Measurements from ENCODE around the gene GGA1. TPM values are rescaled to one million over a fixed set of nuclear protein-coding genes. Genes with fewer than 3 reads are reported as not detected.

GGA1 gene
- total and polyA plus RNA-seq, 2 donors (not counting 1 experiment from before 2014, with no cell fraction given): 137 to 154 TPM

- Histone ChIP-seq H4K20me1 (ENCODE audit: control insufficient read depth, insufficient read depth, low read length, poor library complexity, severe bottlenecking) (no peaks in the 10 kb centered on the region), H3K36me3 (replicated peaks in 1 of 2; ENCODE audit: control extremely low read depth in 1 of 2, control insufficient read depth in 1 of 2, extremely low read depth in 1 of 2, insufficient read depth in 2 of 2, low read length in 1 of 2) (no peaks in the 10 kb centered on the region), H3K79me2 (ENCODE audit: control insufficient read depth, insufficient read depth, low read length) (no peaks in the 10 kb centered on the region), H3K4me2 (replicated peaks; ENCODE audit: low read depth, low read length, poor library complexity, severe bottlenecking) (no peak overlapping the region), H3K27me3 (replicated peaks in 1 of 4; ENCODE audit: control extremely low read depth in 1 of 4, control insufficient read depth in 3 of 4, insufficient read depth in 4 of 4, low read length in 3 of 4) (no peaks in the 10 kb centered on the region), H3K27ac (ENCODE audit: low read length in 2 of 2) (no peak overlapping the region), H3K9me3 (ENCODE audit: control extremely low read depth in 1 of 3, control insufficient read depth in 2 of 3, insufficient read depth in 1 of 3, low read length in 2 of 3) (peaks cover 0 to 6% (median 0%) of the 10 kb centered on the region in 3 donors), H3K4me3 (ENCODE audit: control extremely low read depth in 1 of 5, extremely low read depth in 1 of 5, insufficient read depth in 1 of 5, low read depth in 2 of 5, low read length in 4 of 5) (no peak overlapping the region), H3K9ac (ENCODE audit: low read length) (no peak overlapping the region), H3K4me1 (ENCODE audit: control insufficient read depth in 2 of 2, insufficient read depth in 2 of 2, low read length in 2 of 2) (peaks cover 21 to 26% of the 10 kb centered on the region in 2 donors), H2AFZ (ENCODE audit: insufficient read depth, low read depth, low read length, poor library complexity, severe bottlenecking) (no peak overlapping the region)
- 100% methylated on average over 7 of the region's 9 CpGs for WGBS (ENCODE audit: insufficient coverage)
- peaks cover 19% of the 10 kb centered on the region for H3K4me1 Mint-ChIP-seq
- TF ChIP-seq CTCF (IDR thresholded peaks at IDR 0.05) (no peak), EZH2 (IDR thresholded peaks at IDR 0.05; ENCODE audit: borderline replicate concordance, insufficient read depth, low read depth, low read length, poor library complexity, severe bottlenecking) (no peak)
- DNase-seq: no peak
- ChIA-PET CTCF (interaction anchor here (0.9 to 7.0 kb wide), 5 partner anchors 8 to 253 kb away, joined by 3 to 278 read pairs (median 3); no protein-coding TSS in a partner anchor), POLR2A (no interaction called here)
- intact Hi-C loops (cut with micrococcal nuclease): no loop called here
- H3K27ac Mint-ChIP-seq: no peak overlapping the region
- H3K27me3 Mint-ChIP-seq: peaks cover 19% of the 10 kb centered on the region
- H3K4me3 Mint-ChIP-seq: no peak overlapping the region
- no peaks in the 10 kb centered on the region for H3K9me3 Mint-ChIP-seq (ENCODE audit: insufficient read depth)
- ATAC-seq (ENCODE audit: low read depth): no peak
Measured at GRCh38 chr22:37569921-37570660, 38.5 kb upstream of the GGA1 start.

- peaks cover 19 to 22% of the 10 kb centered on the region in 2 donors for H3K4me1 ChIP-seq (ENCODE audit: control insufficient read depth in 2 of 2, insufficient read depth in 2 of 2, low read length in 2 of 2)
- TF ChIP-seq CTCF (IDR thresholded peaks at IDR 0.05) (no peak), EZH2 (IDR thresholded peaks at IDR 0.05; ENCODE audit: borderline replicate concordance, insufficient read depth, low read depth, low read length, poor library complexity, severe bottlenecking) (no peak)
- Mint-ChIP-seq H3K4me1 (peaks cover 16% of the 10 kb centered on the region), H3K9me3 (ENCODE audit: insufficient read depth) (no peaks in the 10 kb centered on the region), H3K27ac (no peak overlapping the region), H3K4me3 (no peak overlapping the region), H3K27me3 (peaks cover 19% of the 10 kb centered on the region)
- intact Hi-C loops (cut with micrococcal nuclease): no loop called here
- no peak overlapping the region for H2AFZ ChIP-seq (ENCODE audit: insufficient read depth, low read depth, low read length, poor library complexity, severe bottlenecking)
- WGBS (ENCODE audit: insufficient coverage): 94% methylated on average over 3 of the region's 4 CpGs
- H4K20me1 ChIP-seq (ENCODE audit: control insufficient read depth, insufficient read depth, low read length, poor library complexity, severe bottlenecking): no peaks in the 10 kb centered on the region
- DNase-seq (no peak), ATAC-seq (ENCODE audit: low read depth) (no peak)
- no peak overlapping the region for H3K9ac ChIP-seq (ENCODE audit: low read length)
- no peak overlapping the region for H3K27ac ChIP-seq (ENCODE audit: low read length in 2 of 2)
- H3K9me3 ChIP-seq (ENCODE audit: control extremely low read depth in 1 of 3, control insufficient read depth in 2 of 3, insufficient read depth in 1 of 3, low read length in 2 of 3): peaks cover 0 to 6% (median 0%) of the 10 kb centered on the region in 3 donors
- CTCF ChIA-PET: interaction anchor here (0.9 to 7.0 kb wide), 5 partner anchors 9 to 253 kb away, joined by 3 to 278 read pairs (median 3); no protein-coding TSS in a partner anchor
- H3K4me2 ChIP-seq (replicated peaks; ENCODE audit: low read depth, low read length, poor library complexity, severe bottlenecking): no peak overlapping the region
- H3K79me2 ChIP-seq (ENCODE audit: control insufficient read depth, insufficient read depth, low read length): no peaks in the 10 kb centered on the region
- POLR2A ChIA-PET: no interaction called here
- no peaks in the 10 kb centered on the region for H3K36me3 ChIP-seq (replicated peaks in 1 of 2; ENCODE audit: control extremely low read depth in 1 of 2, control insufficient read depth in 1 of 2, extremely low read depth in 1 of 2, insufficient read depth in 2 of 2, low read length in 1 of 2)
- no peaks in the 10 kb centered on the region for H3K27me3 ChIP-seq (replicated peaks in 1 of 4; ENCODE audit: control extremely low read depth in 1 of 4, control insufficient read depth in 3 of 4, insufficient read depth in 4 of 4, low read length in 3 of 4)
- no peak overlapping the region for H3K4me3 ChIP-seq (ENCODE audit: control extremely low read depth in 1 of 5, extremely low read depth in 1 of 5, insufficient read depth in 1 of 5, low read depth in 2 of 5, low read length in 4 of 5)
Measured at GRCh38 chr22:37570661-37570976, 38.0 kb upstream of the GGA1 start.

All from B cell (primary cell).